ENCODE measurements around the gene ARV1.
"Not testable (repeated sequence)": the region's sequence is repeated elsewhere in the genome, so short reads cannot be mapped to it uniquely, and the experiment has no call there.

ARV1 gene

GRCh38 chr1:231020139-231020601, 41.3 kb downstream of the ARV1 start:
- DNase-seq (ENCODE audit: low read depth): no peak

- no peak for DNase-seq (ENCODE audit: low read depth)
Observed at GRCh38 chr1:231020816-231021215, 41.9 kb downstream of the ARV1 start.

- DNase-seq (ENCODE audit: low read depth): no peak
Observed at GRCh38 chr1:231021540-231022031, 42.7 kb downstream of the ARV1 start.

- not testable (repeated sequence) for DNase-seq (ENCODE audit: low read depth)
Observed at GRCh38 chr1:231022543-231022942, 43.6 kb downstream of the ARV1 start.

- no peak for DNase-seq (ENCODE audit: low read depth)
Observed at GRCh38 chr1:231023150-231023549, 44.3 kb downstream of the ARV1 start.

GRCh38 chr1:231026576-231026975, 47.7 kb downstream of the ARV1 start:
- DNase-seq (ENCODE audit: low read depth): no peak

GRCh38 chr1:231027136-231027925, 48.4 kb downstream of the ARV1 start:
- no peak for DNase-seq (ENCODE audit: low read depth)

- no peak for DNase-seq (ENCODE audit: low read depth)
Observed at GRCh38 chr1:231027971-231028370, 49.1 kb downstream of the ARV1 start.

- no peak for DNase-seq (ENCODE audit: low read depth)
Observed at GRCh38 chr1:231028682-231029081, 49.8 kb downstream of the ARV1 start.

GRCh38 chr1:231029247-231029646, 50.4 kb downstream of the ARV1 start:
- not testable (repeated sequence) for DNase-seq (ENCODE audit: low read depth)

- DNase-seq (ENCODE audit: low read depth): no peak
Observed at GRCh38 chr1:231029841-231030240, 50.9 kb downstream of the ARV1 start.

- DNase-seq (ENCODE audit: low read depth): no peak
Observed at GRCh38 chr1:231032963-231033362, 54.1 kb downstream of the ARV1 start.

GRCh38 chr1:231035799-231036198, 56.9 kb downstream of the ARV1 start:
- DNase-seq (ENCODE audit: low read depth): no peak

GRCh38 chr1:231036416-231036815, 57.5 kb downstream of the ARV1 start:
- no peak for DNase-seq (ENCODE audit: low read depth)

- no peak for DNase-seq (ENCODE audit: low read depth)
Observed at GRCh38 chr1:231037585-231038517, 59.0 kb downstream of the ARV1 start.

GRCh38 chr1:231039161-231040018, 60.5 kb downstream of the ARV1 start:
- DNase-seq (ENCODE audit: low read depth): no peak

- DNase-seq (ENCODE audit: low read depth): no peak
Observed at GRCh38 chr1:231040019-231040799, 61.3 kb downstream of the ARV1 start, which contains the start of gene FAM89A. Gene FAM89A (minus strand): TSS chr1:231040254. CDS start chr1:231040211, 43 bp downstream.

GRCh38 chr1:231040800-231041718, 62.2 kb downstream of the ARV1 start:
- no peak for DNase-seq (ENCODE audit: low read depth)

GRCh38 chr1:231041719-231042261, 62.9 kb downstream of the ARV1 start:
- DNase-seq (ENCODE audit: low read depth): no peak
